ENCODE results near the gene GAS2L3. TPM values are rescaled to one million over a fixed set of nuclear protein-coding genes. Genes with fewer than 3 reads are reported as not detected.

GAS2L3 gene
- total RNA-seq, 1 experiment from 2014 or later = 11.7 TPM

DNA sequence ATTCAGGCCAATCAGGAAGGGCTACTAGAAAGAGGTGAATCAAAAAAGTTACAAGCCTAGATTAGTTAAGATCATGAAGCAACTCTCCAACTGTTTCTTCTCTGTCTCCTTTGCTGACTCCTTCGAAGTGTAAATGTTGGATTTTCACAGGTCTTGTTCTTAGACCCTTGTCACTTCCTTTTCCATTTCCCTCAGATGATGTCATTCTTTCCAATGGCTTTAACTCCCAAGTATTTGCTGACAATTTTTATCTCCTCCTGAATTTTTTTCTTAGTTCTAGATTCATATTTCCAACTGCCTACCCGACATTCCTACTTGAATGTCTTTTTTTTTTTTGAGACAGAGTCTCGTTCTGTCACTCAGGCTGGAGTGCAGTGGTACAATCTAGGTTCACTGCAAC, 10.8 kb downstream of the GAS2L3 start:
- no peak overlapping the region for H3K4ac ChIP-seq (ENCODE audit: low read depth, low read length)
- no peaks in the 10 kb centered on the region for H3K9me3 ChIP-seq (ENCODE audit: control insufficient read depth, low read depth, low read length)
- no peak overlapping the region for H3K18ac ChIP-seq (ENCODE audit: insufficient read length, low read depth, low read length)
- no peak overlapping the region for H2BK120ac ChIP-seq (ENCODE audit: low read depth, low read length, poor library complexity, severe bottlenecking)
- no peak overlapping the region for H2BK5ac ChIP-seq (ENCODE audit: insufficient read length, low read length)
- Mint-ChIP-seq H3K27me3 (ENCODE audit: low read depth) (no peaks in the 10 kb centered on the region), H3K36me3 (ENCODE audit: insufficient read depth in 1 of 3, low read depth in 3 of 3) (peaks cover 33 to 51% (median 39%) of the 10 kb centered on the region in 3 experiments), H3K4me1 (peaks cover 7 to 9% of the 10 kb centered on the region in 2 experiments), H3K27ac (no peak overlapping the region), H3K9me3 (peaks cover 31 to 49% of the 10 kb centered on the region in 2 experiments), H3K4me3 (no peak overlapping the region)
- no peak overlapping the region for H4K8ac ChIP-seq (replicated peaks; ENCODE audit: insufficient read length, low read depth, low read length)
- H3K27ac ChIP-seq (ENCODE audit: insufficient read length, low read depth, low read length) = no peak overlapping the region
- no peak overlapping the region for H4K5ac ChIP-seq (ENCODE audit: insufficient read length, low read depth, low read length)
- no peaks in the 10 kb centered on the region for H3K79me1 ChIP-seq (ENCODE audit: insufficient read depth, low read depth, low read length, poor library complexity, severe bottlenecking)
- H3K79me2 ChIP-seq (ENCODE audit: insufficient read depth, low read length) = no peaks in the 10 kb centered on the region
- no peaks in the 10 kb centered on the region for H3K27me3 ChIP-seq (ENCODE audit: insufficient read depth, low read length)
- no peak overlapping the region for H2AFZ ChIP-seq (ENCODE audit: low read length)
- no peaks in the 10 kb centered on the region for H3K23me2 ChIP-seq (ENCODE audit: insufficient read length, low read depth, low read length, poor library complexity, severe bottlenecking)
- no peaks in the 10 kb centered on the region for H3K4me1 ChIP-seq (ENCODE audit: insufficient read depth, low read length)
- H3K4me2 ChIP-seq (ENCODE audit: insufficient read depth, insufficient read length, low read length) = no peak overlapping the region
- no peak overlapping the region for H2AK5ac ChIP-seq (ENCODE audit: insufficient read length, low read length)
- no peak overlapping the region for H3T11ph ChIP-seq (ENCODE audit: low read length)
- H2BK15ac ChIP-seq (ENCODE audit: low read depth, low read length) = no peak overlapping the region
- H2BK12ac ChIP-seq (ENCODE audit: insufficient read length, low read depth, low read length) = no peak overlapping the region
- no peak overlapping the region for H3K23ac ChIP-seq (ENCODE audit: insufficient read length, low read depth, low read length)
- no peak overlapping the region for H3K56ac ChIP-seq (ENCODE audit: insufficient read length, low read depth, low read length)
- no peak for TF ChIP-seq CTCF (conservative IDR thresholded peaks at IDR 0.05)
- no peak overlapping the region for H4K91ac ChIP-seq (ENCODE audit: insufficient read length, low read depth, low read length)
- WGBS (ENCODE audit: extremely low coverage, insufficient read length, low lambda C conversion rate) = no CpG with 5 or more reads among the region's 3 CpGs
- no peak overlapping the region for H3K14ac ChIP-seq (ENCODE audit: insufficient read depth, low read length)
- H4K20me1 ChIP-seq (ENCODE audit: control insufficient read depth, insufficient read depth, insufficient read length) = no peaks in the 10 kb centered on the region
- no peak overlapping the region for H3K9ac ChIP-seq (ENCODE audit: extremely low read depth, insufficient read length, low read length)
- no peak overlapping the region for H2BK20ac ChIP-seq (ENCODE audit: low read depth, low read length, poor library complexity, severe bottlenecking)
- DNase-seq = no peak

All from H9 (cell line).